Activated T-cell treated with anti-CD3 and anti-CD28 coated beads, Interleukin-2, amount 50 U/mL, for 48 hours (primary cell): ENCODE measurements around the gene GRAP2.
"Not testable (repeated sequence)": the region's sequence is repeated elsewhere in the genome, so short reads cannot be mapped to it uniquely, and the experiment has no call there.

Experiments used
- DNase-seq, 2 experiments: peaks; one replicate each; pipeline ENCODE4 v3.0.0-alpha.2; 2020

GRAP2 gene

DNA sequence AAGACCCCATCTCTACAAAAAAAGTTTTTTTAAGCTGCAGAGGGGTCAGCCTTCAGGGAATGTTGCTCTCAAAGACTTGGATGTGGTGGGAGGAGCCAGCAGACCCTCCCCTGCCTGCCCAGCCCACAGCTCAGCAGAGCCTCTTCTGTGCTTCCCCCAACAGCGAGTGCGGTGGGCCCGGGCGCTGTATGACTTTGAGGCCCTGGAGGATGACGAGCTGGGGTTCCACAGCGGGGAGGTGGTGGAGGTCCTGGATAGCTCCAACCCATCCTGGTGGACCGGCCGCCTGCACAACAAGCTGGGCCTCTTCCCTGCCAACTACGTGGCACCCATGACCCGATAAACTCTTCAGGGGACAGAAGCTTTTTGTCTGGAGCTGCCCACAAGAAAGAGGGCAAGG is 69.9 kb downstream of the GRAP2 start:
- no peak for DNase-seq

- DNase-seq: no peak
Observed at GRCh38 chr22:39972641-39973040, 71.8 kb downstream of the GRAP2 start.

DNA sequence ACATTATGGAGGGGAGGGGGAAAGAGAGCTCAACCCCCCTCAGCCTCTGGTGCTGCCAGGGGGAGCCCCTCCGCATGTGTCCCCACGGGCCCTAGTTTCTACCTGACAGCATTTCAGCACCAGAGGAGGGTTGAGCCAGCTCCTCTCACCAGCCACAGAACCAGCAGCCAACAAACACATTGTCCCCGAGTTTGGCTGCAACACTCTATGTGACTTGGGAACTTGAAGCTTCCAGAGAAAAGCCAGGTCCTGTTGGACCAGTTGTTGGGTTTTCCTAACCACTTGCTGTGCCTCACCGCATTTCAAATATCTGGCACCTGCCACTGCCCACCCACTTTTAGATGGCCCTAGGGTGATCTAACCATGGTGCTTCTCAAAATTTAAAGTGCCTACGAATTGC is 72.8 kb downstream of the GRAP2 start:
- no peak for DNase-seq

- no peak for DNase-seq
Observed at GRCh38 chr22:39974065-39974464, 73.2 kb downstream of the GRAP2 start.

DNA sequence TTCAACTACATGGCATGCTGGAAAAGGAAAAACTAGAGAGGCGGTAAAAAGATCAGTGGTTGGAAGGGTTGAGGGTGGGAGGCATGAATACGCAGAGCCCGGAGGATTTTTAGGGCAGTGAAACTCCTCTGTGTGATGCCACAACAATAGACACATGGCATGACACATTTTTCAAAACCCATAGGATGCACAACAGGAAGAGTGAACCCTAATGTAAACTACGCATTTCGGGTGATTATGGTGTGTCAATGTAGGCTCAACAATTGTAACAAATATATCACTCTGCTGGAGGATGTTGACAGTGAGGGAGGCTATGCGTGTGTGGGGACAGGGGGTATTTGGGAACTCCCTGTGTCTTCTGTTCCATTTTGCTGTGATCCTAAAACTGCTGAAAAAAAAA is 78.2 kb downstream of the GRAP2 start:
- no peak for DNase-seq

GRCh38 chr22:39979458-39979857 is 78.6 kb downstream of the GRAP2 start:
- DNase-seq: no peak

DNA sequence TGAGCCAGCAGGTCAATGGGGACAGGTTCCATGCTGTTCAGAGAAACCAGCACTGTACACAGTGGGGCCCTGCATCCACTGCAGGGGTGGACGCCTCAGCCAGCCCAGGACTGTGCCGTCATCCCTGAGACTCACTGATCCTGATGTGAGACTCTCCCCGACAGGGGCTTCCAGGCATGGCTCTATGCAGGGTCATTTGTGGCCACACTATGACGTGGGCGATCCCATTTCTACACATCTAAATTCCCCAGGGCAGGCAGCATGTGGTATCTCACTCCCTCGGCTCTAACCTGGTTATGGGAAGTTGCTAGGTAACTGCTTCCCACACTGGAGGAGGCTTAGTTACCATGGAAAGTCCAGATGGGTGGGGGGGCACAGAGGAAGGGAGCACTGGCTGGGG is 79.7 kb downstream of the GRAP2 start:
- no peak for DNase-seq

DNA sequence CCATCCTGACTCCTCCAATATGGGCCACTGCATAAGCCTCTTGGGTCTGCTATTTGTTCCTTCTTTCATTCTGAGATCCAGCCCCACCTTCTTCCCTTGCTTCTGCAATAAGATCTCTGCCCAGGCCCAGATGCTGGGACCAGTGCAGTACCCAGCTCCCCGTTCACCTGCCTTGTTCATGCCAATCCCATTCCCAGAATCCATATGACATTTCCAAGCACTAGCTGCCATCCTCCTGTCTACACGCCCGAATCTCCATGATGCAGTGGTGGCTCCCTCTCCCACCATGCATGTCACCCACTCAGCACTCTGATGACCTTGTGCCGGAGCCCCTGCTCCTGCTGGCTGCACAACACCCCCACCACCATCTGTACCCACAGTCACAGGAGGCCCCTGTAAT is 82.5 kb downstream of the GRAP2 start:
- no peak for DNase-seq

GRCh38 chr22:39984006-39984405 is 83.1 kb downstream of the GRAP2 start:
- no peak for DNase-seq

GRCh38 chr22:39984746-39985145 is 83.9 kb downstream of the GRAP2 start:
- no peak for DNase-seq

DNA sequence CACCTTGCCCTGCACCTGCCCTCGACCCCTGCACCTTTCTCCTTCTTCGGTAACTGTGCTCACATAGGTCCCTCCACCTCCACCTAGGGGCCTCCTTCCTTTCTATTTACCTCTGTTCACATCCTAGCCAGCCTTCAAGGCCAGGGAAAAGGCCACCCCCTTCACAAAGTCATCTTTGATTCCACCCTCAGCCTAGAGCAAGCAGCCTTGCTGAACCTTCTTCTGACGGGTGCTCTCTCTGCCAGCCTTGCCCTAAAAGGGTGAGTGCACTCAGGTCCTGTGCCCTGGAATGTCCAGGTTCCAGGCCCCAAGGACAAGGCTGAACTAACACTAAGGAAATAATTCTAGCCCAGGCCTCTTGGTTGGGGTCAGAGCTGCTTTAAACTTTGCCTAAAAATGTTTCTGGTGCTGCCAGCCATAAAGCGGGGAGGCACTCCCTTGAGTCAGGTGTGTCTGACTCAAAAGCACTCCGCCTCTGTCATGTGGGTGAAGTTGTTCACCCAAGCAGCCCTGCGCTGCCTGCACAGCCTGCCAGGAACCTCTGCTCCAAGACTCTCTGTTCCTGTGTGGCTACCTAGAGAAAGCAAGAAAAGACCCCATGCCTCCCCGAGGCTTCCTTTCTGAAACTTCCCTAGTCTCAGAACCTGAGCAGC is 84.6 kb downstream of the GRAP2 start:
- DNase-seq: peak; percentile 43 to 53

- DNase-seq: no peak
Observed at GRCh38 chr22:39988386-39989114, 87.7 kb downstream of the GRAP2 start.

DNA sequence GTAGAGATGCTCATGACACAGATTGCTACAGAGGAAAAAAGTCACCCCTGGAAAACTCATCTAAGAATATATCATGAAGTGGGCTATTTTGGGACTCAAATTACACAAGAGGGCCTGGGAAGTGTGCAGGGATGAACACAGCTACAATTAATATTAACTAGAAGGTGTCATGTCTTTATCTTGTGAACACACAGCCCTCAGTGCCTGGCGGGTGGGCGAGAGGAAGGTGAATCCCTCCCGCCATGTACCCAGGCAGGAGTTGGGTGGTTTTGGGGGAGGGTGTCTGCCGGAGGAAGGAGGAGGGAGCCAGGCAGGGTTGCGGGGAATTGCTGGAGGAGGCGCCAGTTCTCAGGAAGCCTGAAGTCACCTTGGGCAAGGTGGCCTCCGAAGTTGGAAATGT is 88.7 kb downstream of the GRAP2 start:
- no peak for DNase-seq

- DNase-seq: no peak
Observed at GRCh38 chr22:39990686-39991085, 89.8 kb downstream of the GRAP2 start.

DNA sequence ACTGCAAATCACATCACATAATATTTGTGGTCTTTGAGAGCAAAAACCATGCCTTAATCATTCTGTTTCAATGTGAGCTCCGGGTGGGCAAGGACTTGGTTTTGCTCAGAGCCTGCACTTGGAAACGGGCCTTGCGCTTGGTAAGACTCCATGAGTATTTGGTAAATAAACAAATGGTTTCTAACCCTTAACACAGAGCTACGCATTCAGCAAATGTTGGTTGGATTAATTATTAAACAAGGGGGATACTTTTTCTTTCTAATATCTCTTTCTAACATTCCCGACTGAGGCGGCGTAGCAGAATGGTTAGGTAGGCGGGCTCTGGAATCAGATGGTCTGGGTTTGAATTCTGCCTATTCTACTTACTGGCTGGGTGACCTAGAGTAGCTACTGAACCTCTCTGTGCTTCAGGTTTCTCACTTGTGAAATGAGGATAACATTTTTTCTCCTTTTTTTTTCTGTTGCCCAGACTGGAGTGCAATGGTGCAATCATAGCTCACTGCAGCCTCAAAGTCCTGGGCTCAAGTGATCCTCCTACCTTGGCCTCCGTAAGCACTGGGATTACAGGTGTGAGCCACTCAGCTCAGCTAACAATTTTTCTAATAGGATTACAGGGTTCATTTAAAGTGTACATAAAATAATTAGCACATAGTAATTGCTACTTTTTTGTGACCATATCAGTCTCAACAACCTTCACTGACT is 90.4 kb downstream of the GRAP2 start:
- no peak for DNase-seq

GRCh38 chr22:39992088-39992826 is 91.4 kb downstream of the GRAP2 start:
- DNase-seq: no peak

- DNase-seq: not testable (repeated sequence)
Observed at GRCh38 chr22:39992894-39993293, 92.0 kb downstream of the GRAP2 start.

DNA sequence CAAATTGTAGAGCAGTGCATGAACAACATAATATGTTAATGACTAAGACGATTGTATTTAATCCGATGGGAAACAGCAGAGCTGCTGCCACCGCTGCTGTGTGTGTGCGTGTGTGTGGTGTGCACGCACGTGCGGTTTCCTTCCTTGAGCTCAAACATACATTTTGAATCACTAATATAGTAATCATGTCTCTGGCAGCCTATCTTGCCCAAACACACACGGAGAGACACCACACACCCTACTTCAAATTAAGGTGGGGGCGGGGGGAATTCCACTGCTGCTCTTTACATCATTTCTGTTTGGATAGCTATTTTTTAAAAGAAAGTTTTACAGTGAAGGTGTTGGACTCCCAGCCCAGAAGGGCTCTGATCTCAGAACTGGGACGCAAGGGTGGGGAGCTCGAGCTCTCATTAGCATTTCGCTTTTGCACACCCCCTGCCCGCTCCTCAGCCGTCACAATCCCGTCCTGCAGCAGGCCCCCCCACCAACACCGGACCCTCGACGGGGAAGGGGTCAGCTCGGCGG is 93.2 kb downstream of the GRAP2 start:
- peak; percentile 42 to 53 for DNase-seq

GRCh38 chr22:39994566-39995392 is 93.9 kb downstream of the GRAP2 start, which contains the start of gene FAM83F:
Gene FAM83F, plus strand, starts transcription at chr22:39994954. Its CDS starts 89 bp downstream, at chr22:39995043.
- peak in 1 of 2 experiments; percentile 58 for DNase-seq

DNA sequence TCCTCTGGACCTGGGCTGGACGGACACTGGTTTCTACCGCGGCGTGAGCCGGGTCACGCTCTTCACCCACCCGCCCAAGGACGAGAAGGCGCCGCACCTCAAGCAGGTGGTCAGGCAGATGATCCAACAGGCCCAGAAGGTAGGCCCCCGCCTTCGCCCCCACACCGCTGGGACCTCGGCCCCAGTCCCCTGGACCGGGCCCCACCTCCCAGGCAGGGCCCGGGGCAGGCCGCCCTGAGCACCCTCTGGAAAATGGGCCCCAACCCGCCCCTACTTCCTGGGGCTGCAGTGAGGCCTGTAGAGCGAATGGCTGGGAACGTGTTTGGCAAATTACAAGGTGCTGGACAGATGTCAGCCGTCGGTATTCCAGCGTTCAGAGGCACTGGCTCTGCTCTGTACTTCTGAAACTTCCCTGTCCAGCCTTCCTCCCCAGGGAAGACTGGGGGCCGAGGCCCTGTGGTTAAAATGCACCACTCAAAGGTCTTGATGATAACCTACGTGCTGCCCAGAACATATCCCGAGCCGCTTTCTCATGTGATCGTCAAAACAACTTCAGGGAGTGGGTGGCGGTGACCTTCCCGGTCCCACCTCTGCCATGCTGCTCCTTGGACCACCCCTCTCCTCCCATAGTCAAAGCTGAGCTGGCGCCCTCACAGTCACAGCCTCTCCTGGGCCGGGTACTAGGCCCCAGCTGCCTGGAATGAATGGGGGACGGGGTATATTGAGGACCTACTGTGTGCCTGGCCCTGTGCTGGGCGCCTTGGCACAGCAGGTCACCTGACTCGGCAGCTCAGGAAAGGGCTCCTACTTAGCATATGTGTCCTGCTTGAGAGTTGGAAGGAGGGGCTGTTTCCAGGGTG is 94.7 kb downstream of the GRAP2 start:
- no peak for DNase-seq

GRCh38 chr22:39996732-39997131 is 95.8 kb downstream of the GRAP2 start:
- DNase-seq: no peak
